Measurements from ENCODE around the gene BCAP31. TPM values are rescaled to one million over a fixed set of nuclear protein-coding genes. Genes with fewer than 3 reads are reported as not detected.

BCAP31 gene
- total RNA-seq, 1 experiment from 2014 or later = 371 TPM

- CTCF ChIA-PET = no interaction called here
- no peak for DNase-seq
Observed at GRCh38 chrX:153714256-153714655, 9.9 kb downstream of the BCAP31 start.

GRCh38 chrX:153709726-153710674, 14.2 kb downstream of the BCAP31 start:
- BruUV-seq (replicated peaks) = no TSS peak
- Mint-ChIP-seq H3K9me3 (ENCODE audit: low read depth, unreplicated experiment) (no peaks in the 10 kb centered on the region), H3K36me3 (ENCODE audit: insufficient read depth, unreplicated experiment) (peaks cover 52% of the 10 kb centered on the region), H3K27ac (ENCODE audit: unreplicated experiment) (no peak overlapping the region), H3K4me3 (ENCODE audit: low read depth, unreplicated experiment) (no peak overlapping the region), H3K27me3 (ENCODE audit: unreplicated experiment) (no peaks in the 10 kb centered on the region), H3K4me1 (ENCODE audit: low read depth, unreplicated experiment) (peaks cover 8% of the 10 kb centered on the region)
- no peak for TF ChIP-seq CTCF (IDR thresholded peaks at IDR 0.05; ENCODE audit: unreplicated experiment)
- intact Hi-C loops (cut with micrococcal nuclease; ENCODE audit: unreplicated experiment) = no loop called here
- CTCF ChIA-PET = interaction anchor here (0.6 kb wide), 2 partner anchors 14 kb away, joined by 3 read pairs; partner anchors contain the start of gene BCAP31
- no peak for DNase-seq

More at GRCh38 chrX:153714256-153714655, 9.9 kb downstream of the BCAP31 start:
- intact Hi-C loops (cut with micrococcal nuclease; ENCODE audit: unreplicated experiment) = no loop called here
- no peaks in the 10 kb centered on the region for H3K9me3 Mint-ChIP-seq (ENCODE audit: low read depth, unreplicated experiment)
- no peak overlapping the region for H3K4me3 Mint-ChIP-seq (ENCODE audit: low read depth, unreplicated experiment)
- H3K27me3 Mint-ChIP-seq (ENCODE audit: unreplicated experiment) = no peaks in the 10 kb centered on the region
- BruUV-seq (replicated peaks) = no TSS peak
- peaks cover 51% of the 10 kb centered on the region for H3K36me3 Mint-ChIP-seq (ENCODE audit: insufficient read depth, unreplicated experiment)
- H3K4me1 Mint-ChIP-seq (ENCODE audit: low read depth, unreplicated experiment) = no peaks in the 10 kb centered on the region
- H3K27ac Mint-ChIP-seq (ENCODE audit: unreplicated experiment) = no peak overlapping the region
- TF ChIP-seq CTCF (IDR thresholded peaks at IDR 0.05; ENCODE audit: unreplicated experiment) = no peak

- peak overlapping the region; percentile 66 for H3K27ac Mint-ChIP-seq (ENCODE audit: unreplicated experiment)
- peaks cover 54% of the 10 kb centered on the region for H3K36me3 Mint-ChIP-seq (ENCODE audit: insufficient read depth, unreplicated experiment)
- CTCF ChIA-PET = interaction anchor here (0.9 to 1.5 kb wide), 7 partner anchors 15 to 767 kb away, joined by 3 to 9 read pairs (median 3); no protein-coding TSS in a partner anchor
- H3K27me3 Mint-ChIP-seq (ENCODE audit: unreplicated experiment) = no peaks in the 10 kb centered on the region
- DNase-seq = peak; percentile 88
- no TSS peak for BruUV-seq (replicated peaks)
- TF ChIP-seq CTCF (IDR thresholded peaks at IDR 0.05; ENCODE audit: unreplicated experiment) = peak; percentile 60
- intact Hi-C loops (cut with micrococcal nuclease; ENCODE audit: unreplicated experiment) = no loop called here
- H3K4me1 Mint-ChIP-seq (ENCODE audit: low read depth, unreplicated experiment) = peaks cover 8% of the 10 kb centered on the region
- H3K4me3 Mint-ChIP-seq (ENCODE audit: low read depth, unreplicated experiment) = peak overlapping the region; percentile 17
- H3K9me3 Mint-ChIP-seq (ENCODE audit: low read depth, unreplicated experiment) = no peaks in the 10 kb centered on the region
Observed at GRCh38 chrX:153708415-153708814, 15.8 kb downstream of the BCAP31 start.

- H3K4me1 Mint-ChIP-seq (ENCODE audit: low read depth, unreplicated experiment) = peaks cover 8% of the 10 kb centered on the region
- CTCF ChIA-PET = interaction anchor here (1.5 kb wide), 1 partner anchor 23 kb away, joined by 3 read pairs; no protein-coding TSS in a partner anchor
- no peak for TF ChIP-seq CTCF (IDR thresholded peaks at IDR 0.05; ENCODE audit: unreplicated experiment)
- BruUV-seq (replicated peaks) = no TSS peak
- H3K27me3 Mint-ChIP-seq (ENCODE audit: unreplicated experiment) = no peaks in the 10 kb centered on the region
- H3K4me3 Mint-ChIP-seq (ENCODE audit: low read depth, unreplicated experiment) = no peak overlapping the region
- no peaks in the 10 kb centered on the region for H3K9me3 Mint-ChIP-seq (ENCODE audit: low read depth, unreplicated experiment)
- peaks cover 60% of the 10 kb centered on the region for H3K36me3 Mint-ChIP-seq (ENCODE audit: insufficient read depth, unreplicated experiment)
- intact Hi-C loops (cut with micrococcal nuclease; ENCODE audit: unreplicated experiment) = no loop called here
- H3K27ac Mint-ChIP-seq (ENCODE audit: unreplicated experiment) = no peak overlapping the region
- DNase-seq = no peak
Observed at GRCh38 chrX:153707406-153707805, 16.8 kb downstream of the BCAP31 start.

Data from Calu3 (cell line).